CD14-positive monocyte (primary cell): ENCODE measurements around the gene PLIN4. TPM values are rescaled to one million over a fixed set of nuclear protein-coding genes. Genes with fewer than 3 reads are reported as not detected.

Source experiments
- DNase-seq, 3 donors: peaks; one replicate each; pipeline ENCODE4 v3.0.0-alpha.2; 2011 to 2022
- H2AFZ ChIP-seq: 2 replicates; pipeline ENCODE4 v1.6.0; 2012; ENCODE audit warnings: mild to moderate bottlenecking, low read depth, low read length, inconsistent platforms; ENCODE audit not compliant: insufficient read depth, poor library complexity, severe bottlenecking
- H3K27ac ChIP-seq, 2 donors: 1 replicate in 1 of 2; 2 replicates in 1 of 2; pipeline ENCODE4 v1.5.1; 2012 to 2013; ENCODE audit warnings: low read length in 2 of 2, control low read depth in 1 of 2, inconsistent platforms in 1 of 2, low read depth in 1 of 2, mild to moderate bottlenecking in 1 of 2
- H3K27me3 ChIP-seq, 2 donors: one replicate each; pipeline versions ENCODE4 v1.6.0 to v1.6.1; 2011 to 2013; ENCODE audit warnings: low read length in 2 of 2; ENCODE audit not compliant: control insufficient read depth in 2 of 2, insufficient read depth in 2 of 2
- H3K36me3 ChIP-seq, 2 donors: replicated peaks in 1 of 2; 1 replicate in 1 of 2; 2 replicates in 1 of 2; pipeline versions ENCODE4 v1.5.1 to v1.6.1; 2012 to 2013; ENCODE audit warnings: low read length in 2 of 2, control low read depth in 1 of 2, inconsistent platforms in 1 of 2, mild to moderate bottlenecking in 1 of 2; ENCODE audit not compliant: insufficient read depth in 2 of 2, control insufficient read depth in 1 of 2
- H3K4me1 ChIP-seq, 2 donors: 1 replicate in 1 of 2; 2 replicates in 1 of 2; pipeline versions ENCODE4 v1.5.1 to v1.6.1; 2012 to 2013; ENCODE audit warnings: low read length in 2 of 2, control low read depth in 1 of 2, inconsistent platforms in 1 of 2, mild to moderate bottlenecking in 1 of 2, moderate library complexity in 1 of 2; ENCODE audit not compliant: insufficient read depth in 2 of 2, control insufficient read depth in 1 of 2
- H3K4me2 ChIP-seq: replicated peaks from 2 replicates; pipeline ENCODE3; 2012; ENCODE audit warnings: low read length, moderate library complexity, mild to moderate bottlenecking; ENCODE audit not compliant: poor library complexity, severe bottlenecking; ENCODE audit errors: extremely low read depth
- H3K4me3 ChIP-seq, 3 experiments: fragments of 200-600 bp in 1 of 3; sonication (generic) in 1 of 3; replicated peaks in 1 of 3; 1 replicate in 2 of 3; 2 replicates in 1 of 3; pipeline ENCODE4 v1.5.1; 2011 to 2013; ENCODE audit warnings: low read length in 3 of 3, mild to moderate bottlenecking in 3 of 3, control low read depth in 2 of 3, low read depth in 2 of 3, inconsistent platforms in 1 of 3, moderate library complexity in 1 of 3
- H3K79me2 ChIP-seq: 2 replicates; pipeline ENCODE4 v1.6.0; 2012; ENCODE audit warnings: mild to moderate bottlenecking, control low read depth, inconsistent platforms, low read length, moderate library complexity; ENCODE audit not compliant: insufficient read depth
- H3K9ac ChIP-seq: 2 replicates; pipeline ENCODE4 v1.6.0; 2017; ENCODE audit warnings: low read length, mild to moderate bottlenecking; ENCODE audit not compliant: insufficient read depth, poor library complexity, severe bottlenecking
- H3K9me3 ChIP-seq, 2 donors: replicated peaks in 1 of 2; 1 replicate in 1 of 2; 2 replicates in 1 of 2; pipeline versions ENCODE4 v1.5.1 to v1.6.1; 2012 to 2013; ENCODE audit warnings: low read length in 2 of 2, control low read depth in 1 of 2; ENCODE audit not compliant: control insufficient read depth in 1 of 2, insufficient read depth in 1 of 2
- H4K20me1 ChIP-seq: 2 replicates; pipeline ENCODE4 v1.6.0; 2012; ENCODE audit warnings: mild to moderate bottlenecking, low read length, control low read depth, moderate library complexity; ENCODE audit not compliant: insufficient read depth
- H3K27ac Mint-ChIP-seq, 7 donors: one replicate each; pipeline ENCODE4 v1.8.0; 2020; ENCODE audit warnings: mild to moderate bottlenecking in 7 of 7, mixed read lengths in 7 of 7, moderate library complexity in 6 of 7, inconsistent platforms in 2 of 7
- H3K27me3 Mint-ChIP-seq, 3 donors: one replicate each; pipeline ENCODE4 v1.8.0; 2021 to 2022; ENCODE audit warnings: low read depth in 3 of 3, mild to moderate bottlenecking in 3 of 3, mixed read lengths in 3 of 3, moderate library complexity in 3 of 3, inconsistent platforms in 1 of 3
- H3K36me3 Mint-ChIP-seq, 2 donors: one replicate each; pipeline ENCODE4 v1.8.0; 2020; ENCODE audit warnings: mixed read lengths in 2 of 2, inconsistent platforms in 1 of 2, mild to moderate bottlenecking in 1 of 2
- H3K4me1 Mint-ChIP-seq: one replicate; pipeline ENCODE4 v1.8.0; 2020; ENCODE audit warnings: mild to moderate bottlenecking, mixed read lengths
- H3K4me3 Mint-ChIP-seq, 2 donors: one replicate each; pipeline ENCODE4 v1.8.0; 2020; ENCODE audit warnings: mild to moderate bottlenecking in 2 of 2, mixed read lengths in 2 of 2, moderate library complexity in 1 of 2
- H3K9me3 Mint-ChIP-seq, 7 donors: one replicate each; pipeline ENCODE4 v1.8.0; 2020 to 2022; ENCODE audit warnings: mixed read lengths in 7 of 7, mild to moderate bottlenecking in 6 of 7, moderate library complexity in 6 of 7, inconsistent platforms in 2 of 7
- CTCF ChIP-seq: fragments of 200-600 bp; IDR thresholded peaks from one replicate; pipeline ENCODE4 v1.8.0; 2022; ENCODE audit warnings: antibody characterized with exemption, mild to moderate bottlenecking
- WGBS: methylation state at CpG from one replicate; pipeline ENCODE4 v1.1.5; 2013; ENCODE audit warnings: missing lambda C conversion rate; ENCODE audit not compliant: insufficient coverage; 5-methylcytosine and 5-hydroxymethylcytosine counted together
- intact Hi-C, 2 donors: fragments of 100-400 bp; cut with micrococcal nuclease; formaldehyde crosslinking; loops; one replicate each; pipeline versions ENCODE4 v1.15.0 to v1.15.1; 2023
- polyA plus RNA-seq, 3 donors: library from polyadenylated mRNA; depleted of rRNA in 1 of 3; unstranded in 2 of 3; stranded (reverse) in 1 of 3; fragments of 300-500 nt in 2 of 3; fragments of >200 nt in 1 of 3; fragmentation: Illumina TruSeq in 2 of 3; gene quantifications; 1 replicate in 2 of 3; 2 replicates in 1 of 3; pipeline ENCODE4 v1.2.3, GENCODE V29; 2012 to 2021

Gene PLIN4
- polyA plus RNA-seq, 3 donors: 0.05 to 0.19 TPM; not detected in 1

- Histone ChIP-seq H3K4me2 (no peak overlapping the region), H3K27me3 (no peaks in the 10 kb centered on the region), H3K27ac (no peak overlapping the region), H3K4me3 (no peak overlapping the region), H3K4me1 (peaks cover 0 to 6% of the 10 kb centered on the region in 2 donors), H2AFZ (no peak overlapping the region), H3K9me3 (no peaks in the 10 kb centered on the region), H4K20me1 (no peaks in the 10 kb centered on the region), H3K36me3 (peaks cover 12 to 16% of the 10 kb centered on the region in 2 donors), H3K79me2 (no peaks in the 10 kb centered on the region), H3K9ac (no peak overlapping the region)
- peak overlapping the region in 2 of 7 donors; percentile 13 to 40 for H3K27ac Mint-ChIP-seq
- peaks cover 7% of the 10 kb centered on the region for H3K4me1 Mint-ChIP-seq
- TF ChIP-seq CTCF: no peak
- DNase-seq: no peak
- WGBS: 99% methylated on average over 12 of the region's 12 CpGs
- no peaks in the 10 kb centered on the region for H3K9me3 Mint-ChIP-seq
- peaks cover 21 to 34% of the 10 kb centered on the region in 2 donors for H3K36me3 Mint-ChIP-seq
- H3K27me3 Mint-ChIP-seq: peaks cover 1 to 3% (median 1%) of the 10 kb centered on the region in 3 donors
- intact Hi-C loops: no loop called here
- H3K4me3 Mint-ChIP-seq: no peak overlapping the region
Measured at GRCh38 chr19:4507150-4507452, 11.2 kb downstream of the PLIN4 start.

- Mint-ChIP-seq H3K4me3 (no peak overlapping the region), H3K27ac (peak overlapping the region in 6 of 7 donors; percentile 6 to 67 (median 60)), H3K36me3 (peaks cover 23 to 38% of the 10 kb centered on the region in 2 donors), H3K27me3 (peaks cover 1 to 3% (median 1%) of the 10 kb centered on the region in 3 donors), H3K4me1 (peaks cover 7% of the 10 kb centered on the region), H3K9me3 (no peaks in the 10 kb centered on the region)
- H3K27ac ChIP-seq: no peak overlapping the region
- peak in 2 of 3 donors; percentile 12 to 31 for DNase-seq
- peaks cover 0 to 6% of the 10 kb centered on the region in 2 donors for H3K4me1 ChIP-seq
- no peak overlapping the region for H3K9ac ChIP-seq
- TF ChIP-seq CTCF: no peak
- no peak overlapping the region for H3K4me3 ChIP-seq
- H3K36me3 ChIP-seq: peaks cover 17 to 18% of the 10 kb centered on the region in 2 donors
- H3K9me3 ChIP-seq: no peaks in the 10 kb centered on the region
- 92% methylated on average over 16 of the region's 17 CpGs for WGBS
- no peaks in the 10 kb centered on the region for H3K27me3 ChIP-seq
- no peaks in the 10 kb centered on the region for H4K20me1 ChIP-seq
- H3K4me2 ChIP-seq: no peak overlapping the region
- H3K79me2 ChIP-seq: no peaks in the 10 kb centered on the region
- intact Hi-C loops: no loop called here
- H2AFZ ChIP-seq: no peak overlapping the region
Measured at GRCh38 chr19:4506449-4507149, 11.7 kb downstream of the PLIN4 start.
